Trophoblast cell (in vitro differentiated cells and primary cell): ENCODE data around the gene PLA2G4B.

Source experiments
- DNase-seq, 2 donors: peaks; one replicate each; pipeline ENCODE4 v3.0.0-alpha.2; 2016
- H2AFZ ChIP-seq: 2 replicates; pipeline ENCODE4 v1.6.1; 2013; ENCODE audit warnings: low read length, moderate library complexity, mild to moderate bottlenecking; ENCODE audit not compliant: insufficient read depth, poor library complexity
- H2AK5ac ChIP-seq: 2 replicates; pipeline ENCODE4 v1.6.1; 2013; ENCODE audit warnings: mild to moderate bottlenecking, low read length
- H2BK120ac ChIP-seq: 2 replicates; pipeline ENCODE4 v1.6.1; 2013; ENCODE audit warnings: low read length, mild to moderate bottlenecking, moderate library complexity; ENCODE audit not compliant: insufficient read depth, poor library complexity
- H2BK12ac ChIP-seq: 2 replicates; pipeline ENCODE4 v1.6.1; 2013; ENCODE audit warnings: mild to moderate bottlenecking, low read length, moderate library complexity
- H2BK5ac ChIP-seq: 2 replicates; pipeline ENCODE4 v1.6.1; 2013; ENCODE audit warnings: low read length, low read depth, moderate library complexity, mild to moderate bottlenecking; ENCODE audit not compliant: poor library complexity
- H3K14ac ChIP-seq: 2 replicates; pipeline ENCODE4 v1.6.1; 2013; ENCODE audit warnings: mild to moderate bottlenecking, low read length
- H3K18ac ChIP-seq: 2 replicates; pipeline ENCODE4 v1.6.1; 2013; ENCODE audit warnings: mild to moderate bottlenecking, low read length
- H3K23ac ChIP-seq: 2 replicates; pipeline ENCODE4 v1.6.1; 2013; ENCODE audit warnings: low read length
- H3K27ac ChIP-seq: 2 replicates; pipeline ENCODE4 v1.5.1; 2013; ENCODE audit warnings: low read depth, mild to moderate bottlenecking, inconsistent platforms, low read length, moderate library complexity
- H3K27me3 ChIP-seq: 2 replicates; pipeline ENCODE4 v1.6.1; 2013; ENCODE audit warnings: inconsistent platforms, mild to moderate bottlenecking, low read length, moderate library complexity; ENCODE audit not compliant: insufficient read depth
- H3K36me3 ChIP-seq, 2 experiments: 1 replicate in 1 of 2; 2 replicates in 1 of 2; pipeline ENCODE4 v1.6.1; 2013; ENCODE audit warnings: low read length in 2 of 2, mild to moderate bottlenecking in 2 of 2, moderate library complexity in 1 of 2; ENCODE audit not compliant: insufficient read depth in 2 of 2, control insufficient read depth in 1 of 2
- H3K4ac ChIP-seq: 2 replicates; pipeline ENCODE4 v1.6.1; 2013; ENCODE audit warnings: low read depth, mild to moderate bottlenecking, low read length, moderate library complexity
- H3K4me1 ChIP-seq, 2 experiments: 1 replicate in 1 of 2; 2 replicates in 1 of 2; pipeline ENCODE4 v1.6.1; 2013; ENCODE audit warnings: low read length in 2 of 2, mild to moderate bottlenecking in 2 of 2, moderate library complexity in 1 of 2; ENCODE audit not compliant: insufficient read depth in 2 of 2, control insufficient read depth in 1 of 2
- H3K4me2 ChIP-seq: 2 replicates; pipeline ENCODE4 v1.6.1; 2013; ENCODE audit warnings: inconsistent platforms, mild to moderate bottlenecking, low read length, moderate library complexity
- H3K4me3 ChIP-seq: 2 replicates; pipeline ENCODE4 v1.5.1; 2013; ENCODE audit warnings: mild to moderate bottlenecking, low read depth, low read length, inconsistent platforms
- H3K79me1 ChIP-seq: one replicate; pipeline ENCODE4 v1.6.1; 2013; ENCODE audit warnings: low read length
- H3K79me2 ChIP-seq: 2 replicates; pipeline ENCODE4 v1.6.1; 2013; ENCODE audit warnings: low read length, mild to moderate bottlenecking; ENCODE audit not compliant: control insufficient read depth, insufficient read depth, poor library complexity
- H3K9ac ChIP-seq: 2 replicates; pipeline ENCODE4 v1.6.1; 2013; ENCODE audit warnings: mild to moderate bottlenecking, low read length
- H3K9me3 ChIP-seq: 2 replicates; pipeline ENCODE4 v1.6.1; 2013; ENCODE audit warnings: low read depth, mild to moderate bottlenecking, control low read depth, inconsistent platforms, low read length; ENCODE audit not compliant: insufficient read depth
- H4K12ac ChIP-seq: 2 replicates; pipeline ENCODE4 v1.6.1; 2013; ENCODE audit warnings: low read depth, mild to moderate bottlenecking, low read length, moderate library complexity
- H4K8ac ChIP-seq: 2 replicates; pipeline ENCODE4 v1.6.1; 2013; ENCODE audit warnings: low read depth, mild to moderate bottlenecking, low read length, moderate library complexity
- H4K91ac ChIP-seq: one replicate; pipeline ENCODE4 v1.6.1; 2013; ENCODE audit warnings: low read depth, mild to moderate bottlenecking, low read length, moderate library complexity
- WGBS: extraction: QIAGEN DNeasy Blood & Tissue Kit; methylation state at CpG from one replicate; pipeline ENCODE4 v1.1.7; 2013; ENCODE audit warnings: missing lambda C conversion rate; ENCODE audit not compliant: insufficient read length, insufficient coverage; ENCODE audit errors: extremely low coverage; 5-methylcytosine and 5-hydroxymethylcytosine counted together

PLA2G4B gene

DNA sequence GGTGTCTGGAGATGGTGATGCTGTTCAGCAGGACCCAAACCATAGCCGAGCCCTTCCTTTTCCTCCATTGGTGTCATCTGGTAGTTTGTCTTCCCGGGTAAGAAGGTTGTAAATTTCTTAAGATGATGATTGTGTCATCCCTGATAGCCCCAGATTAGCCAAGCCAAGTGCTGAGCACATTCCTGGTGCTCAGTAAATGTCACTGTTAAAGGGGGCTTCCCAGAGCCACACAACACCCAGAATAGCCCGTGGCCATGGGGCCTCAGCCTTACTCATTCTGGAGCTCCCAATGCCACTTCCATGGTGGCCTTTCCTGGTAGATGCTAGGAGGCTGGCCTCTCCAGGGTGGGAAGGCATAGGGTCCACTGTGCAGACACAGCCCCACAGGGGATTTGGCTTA, 4.6 kb upstream of the PLA2G4B start:
- no peak overlapping the region for H3K4me2 ChIP-seq
- no CpG with 5 or more reads among the region's 3 CpGs for WGBS
- no peak overlapping the region for H4K12ac ChIP-seq
- no peak overlapping the region for H3K23ac ChIP-seq
- no peak overlapping the region for H2BK12ac ChIP-seq
- H3K79me1 ChIP-seq = no peaks in the 10 kb centered on the region
- H3K4ac ChIP-seq = no peak overlapping the region
- no peak overlapping the region for H2BK120ac ChIP-seq
- no peaks in the 10 kb centered on the region for H3K27me3 ChIP-seq
- H4K91ac ChIP-seq = no peak overlapping the region
- no peak overlapping the region for H2AK5ac ChIP-seq
- no peak overlapping the region for H4K8ac ChIP-seq
- H3K9ac ChIP-seq = no peak overlapping the region
- H3K4me1 ChIP-seq = no peaks in the 10 kb centered on the region
- no peaks in the 10 kb centered on the region for H3K79me2 ChIP-seq
- no peaks in the 10 kb centered on the region for H3K9me3 ChIP-seq
- peaks cover 0 to 5% of the 10 kb centered on the region in 2 experiments for H3K36me3 ChIP-seq
- H2BK5ac ChIP-seq = no peak overlapping the region
- no peak overlapping the region for H3K14ac ChIP-seq
- no peak overlapping the region for H2AFZ ChIP-seq
- no peak overlapping the region for H3K4me3 ChIP-seq
- no peak overlapping the region for H3K27ac ChIP-seq
- H3K18ac ChIP-seq = no peak overlapping the region
- no peak for DNase-seq

DNA sequence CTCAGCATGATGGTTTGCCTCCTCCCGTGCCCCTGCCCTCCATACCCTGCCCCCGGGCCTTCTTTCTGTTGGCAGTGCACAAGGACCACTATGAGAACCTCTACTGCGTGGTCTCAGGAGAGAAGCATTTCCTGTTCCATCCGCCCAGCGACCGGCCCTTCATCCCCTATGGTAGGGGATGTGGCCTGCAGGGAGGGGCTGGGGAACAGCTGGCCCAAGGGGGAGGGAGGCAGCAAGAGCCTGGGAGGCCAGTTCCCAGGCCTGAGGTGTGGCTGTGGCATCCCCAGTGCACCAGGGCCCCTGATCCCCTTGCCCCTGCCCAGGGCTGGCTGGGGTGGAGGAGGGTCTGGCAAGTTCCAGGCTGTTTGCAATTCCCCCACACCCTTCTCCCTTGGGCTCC, 2.6 kb upstream of the PLA2G4B start:
- no peak overlapping the region for H4K8ac ChIP-seq
- no peak overlapping the region for H2AK5ac ChIP-seq
- H2BK12ac ChIP-seq = no peak overlapping the region
- no peak overlapping the region for H4K12ac ChIP-seq
- no CpG with 5 or more reads among the region's 6 CpGs for WGBS
- no peaks in the 10 kb centered on the region for H3K9me3 ChIP-seq
- no peak overlapping the region for H3K4ac ChIP-seq
- H3K23ac ChIP-seq = no peak overlapping the region
- H3K14ac ChIP-seq = no peak overlapping the region
- peaks cover 0 to 5% of the 10 kb centered on the region in 2 experiments for H3K36me3 ChIP-seq
- no peak overlapping the region for H3K9ac ChIP-seq
- H3K79me2 ChIP-seq = no peaks in the 10 kb centered on the region
- no peaks in the 10 kb centered on the region for H3K4me1 ChIP-seq
- no peak overlapping the region for H4K91ac ChIP-seq
- no peak for DNase-seq
- H2BK120ac ChIP-seq = no peak overlapping the region
- no peak overlapping the region for H3K18ac ChIP-seq
- H3K4me2 ChIP-seq = no peak overlapping the region
- H2AFZ ChIP-seq = no peak overlapping the region
- no peak overlapping the region for H3K4me3 ChIP-seq
- no peak overlapping the region for H2BK5ac ChIP-seq
- H3K79me1 ChIP-seq = no peaks in the 10 kb centered on the region
- H3K27me3 ChIP-seq = no peaks in the 10 kb centered on the region
- no peak overlapping the region for H3K27ac ChIP-seq

DNA sequence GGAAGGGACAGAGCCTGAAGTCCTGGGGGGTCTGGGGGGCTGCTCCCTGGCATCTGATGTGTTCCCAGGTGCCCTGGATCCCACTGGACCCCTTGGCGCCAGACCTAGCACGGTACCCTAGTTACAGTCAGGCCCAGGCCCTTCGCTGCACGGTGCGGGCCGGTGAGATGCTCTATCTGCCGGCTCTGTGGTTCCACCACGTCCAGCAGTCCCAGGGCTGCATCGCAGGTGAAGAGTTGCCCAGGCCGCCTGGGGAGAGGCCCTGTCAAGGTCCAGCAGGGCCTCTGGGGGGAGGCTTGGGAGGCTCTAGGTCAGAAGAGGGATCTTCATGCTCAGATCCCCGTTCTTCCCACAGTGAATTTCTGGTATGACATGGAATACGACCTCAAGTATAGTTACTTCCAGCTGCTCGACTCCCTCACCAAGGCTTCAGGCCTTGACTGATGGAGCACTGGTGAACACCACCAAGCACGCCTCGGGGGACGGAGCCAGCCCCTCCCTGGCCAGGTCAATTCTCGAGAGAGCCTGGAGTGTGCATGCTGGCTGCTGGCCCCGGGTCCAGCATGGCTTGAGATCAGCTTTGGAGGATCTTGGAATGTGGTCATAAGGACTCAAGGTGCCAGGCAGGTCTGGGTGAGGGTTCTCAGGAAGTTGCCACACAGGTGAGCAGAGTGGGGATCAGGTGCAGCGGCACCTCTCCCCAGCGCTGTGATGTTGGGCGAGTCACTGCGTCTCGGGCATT, 1.8 kb upstream of the PLA2G4B start:
- Histone ChIP-seq H3K9me3 (no peaks in the 10 kb centered on the region), H4K91ac (no peak overlapping the region), H3K9ac (no peak overlapping the region), H3K27me3 (no peaks in the 10 kb centered on the region), H3K23ac (no peak overlapping the region), H3K4me3 (no peak overlapping the region), H2AK5ac (no peak overlapping the region), H3K4me2 (no peak overlapping the region), H3K79me2 (no peaks in the 10 kb centered on the region), H3K18ac (no peak overlapping the region), H3K36me3 (peaks cover 3 to 7% of the 10 kb centered on the region in 2 experiments), H2AFZ (no peak overlapping the region), H4K8ac (no peak overlapping the region), H3K79me1 (no peaks in the 10 kb centered on the region), H3K4me1 (no peaks in the 10 kb centered on the region), H2BK12ac (no peak overlapping the region), H3K27ac (no peak overlapping the region), H3K14ac (no peak overlapping the region), H3K4ac (no peak overlapping the region), H2BK5ac (no peak overlapping the region), H4K12ac (no peak overlapping the region), H2BK120ac (no peak overlapping the region)
- DNase-seq = no peak
- no CpG with 5 or more reads among the region's 23 CpGs for WGBS

DNA sequence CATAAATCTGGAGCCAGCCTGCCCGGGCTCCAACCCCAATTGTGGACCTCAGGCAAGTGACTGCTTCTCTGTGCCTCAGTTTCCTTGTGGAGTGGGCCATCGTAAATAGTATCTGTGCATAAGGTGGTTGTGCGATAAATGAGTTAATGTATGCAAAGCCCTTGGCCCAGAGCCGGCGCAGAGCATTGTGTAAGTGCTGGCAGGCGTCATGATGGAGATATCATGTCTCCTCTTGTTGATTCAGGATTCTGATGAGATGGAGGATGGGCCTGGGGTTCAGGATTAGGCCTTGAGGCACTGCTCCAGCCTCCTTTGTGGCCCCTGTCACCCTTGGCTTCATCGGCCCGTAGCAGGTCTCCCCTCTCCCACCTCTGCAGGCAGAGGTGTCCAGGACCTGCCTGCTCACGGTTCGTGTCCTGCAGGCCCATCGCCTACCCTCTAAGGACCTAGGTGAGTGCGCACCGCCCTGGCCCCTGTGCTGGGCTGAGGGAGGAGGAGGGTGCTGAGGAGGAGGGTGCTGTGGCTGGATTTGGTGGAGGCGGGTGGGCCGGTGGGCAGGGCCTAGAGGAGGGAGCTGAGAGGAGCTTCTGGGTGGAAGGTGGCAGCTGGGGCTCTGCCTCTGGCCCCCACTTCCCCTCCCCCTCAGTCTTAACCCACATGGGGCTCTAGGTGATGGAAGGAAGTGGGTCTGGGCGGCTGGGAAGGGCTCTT, 1.3 kb downstream of the PLA2G4B start:
- no peak for DNase-seq
- H3K36me3 ChIP-seq = peaks cover 4 to 5% of the 10 kb centered on the region in 2 experiments

More for the DNA sequence above, 1.3 kb downstream of the PLA2G4B start:
- H2BK120ac ChIP-seq = no peak overlapping the region
- H3K27ac ChIP-seq = no peak overlapping the region
- no CpG with 5 or more reads among the region's 16 CpGs for WGBS
- H3K23ac ChIP-seq = no peak overlapping the region
- no peak overlapping the region for H2AFZ ChIP-seq
- H3K4me3 ChIP-seq = no peak overlapping the region
- no peak overlapping the region for H3K14ac ChIP-seq
- H2BK5ac ChIP-seq = no peak overlapping the region
- H3K18ac ChIP-seq = no peak overlapping the region
- H3K9ac ChIP-seq = no peak overlapping the region
- no peaks in the 10 kb centered on the region for H3K79me2 ChIP-seq
- H2AK5ac ChIP-seq = no peak overlapping the region
- H2BK12ac ChIP-seq = no peak overlapping the region
- no peak overlapping the region for H4K91ac ChIP-seq
- no peak overlapping the region for H4K8ac ChIP-seq
- H3K79me1 ChIP-seq = no peaks in the 10 kb centered on the region
- H3K4me2 ChIP-seq = no peak overlapping the region
- H4K12ac ChIP-seq = no peak overlapping the region
- no peaks in the 10 kb centered on the region for H3K9me3 ChIP-seq
- no peak overlapping the region for H3K4ac ChIP-seq
- no peaks in the 10 kb centered on the region for H3K27me3 ChIP-seq
- H3K4me1 ChIP-seq = no peaks in the 10 kb centered on the region
